Effector memory CD4-positive, alpha-beta T cell (primary cell): ENCODE results near the gene MTOR.

Source experiments
- DNase-seq, 3 donors: peaks; one replicate each; pipeline ENCODE4 v3.0.0-alpha.2; 2020
- H3K27ac ChIP-seq: 2 replicates; pipeline ENCODE4 v1.7.0; 2013; ENCODE audit warnings: mild to moderate bottlenecking, low read length, moderate library complexity; ENCODE audit not compliant: insufficient read depth, poor library complexity, severe bottlenecking
- H3K27me3 ChIP-seq: replicated peaks from 2 replicates; pipeline ENCODE4 v1.7.0; 2013; ENCODE audit warnings: mild to moderate bottlenecking, low read length; ENCODE audit not compliant: insufficient read depth, control insufficient read depth, poor library complexity, severe bottlenecking
- H3K36me3 ChIP-seq: 2 replicates; pipeline ENCODE4 v1.7.0; 2013; ENCODE audit warnings: mild to moderate bottlenecking, low read length, moderate library complexity; ENCODE audit not compliant: control insufficient read depth, insufficient read depth
- H3K4me1 ChIP-seq: 2 replicates; pipeline ENCODE4 v1.7.0; 2013; ENCODE audit warnings: low read length, mild to moderate bottlenecking; ENCODE audit not compliant: control insufficient read depth, insufficient read depth, poor library complexity, severe bottlenecking
- H3K4me3 ChIP-seq: 2 replicates; pipeline ENCODE4 v1.7.0; 2013; ENCODE audit warnings: low read length, low read depth, mild to moderate bottlenecking; ENCODE audit not compliant: insufficient read depth, poor library complexity, severe bottlenecking
- H3K9me3 ChIP-seq: 2 replicates; pipeline ENCODE4 v1.7.0; 2013; ENCODE audit warnings: mild to moderate bottlenecking, low read length, moderate library complexity; ENCODE audit not compliant: control insufficient read depth

The MTOR gene

GRCh38 chr1:11229203-11229602 is 33.1 kb downstream of the MTOR start:
- Histone ChIP-seq H3K27me3 (no peaks in the 10 kb centered on the region), H3K9me3 (no peaks in the 10 kb centered on the region), H3K36me3 (peaks cover 69% of the 10 kb centered on the region), H3K4me3 (no peak overlapping the region), H3K27ac (no peak overlapping the region), H3K4me1 (no peaks in the 10 kb centered on the region)
- no peak for DNase-seq

GRCh38 chr1:11227106-11228077 is 35.0 kb downstream of the MTOR start:
- H3K4me1 ChIP-seq = no peaks in the 10 kb centered on the region
- H3K4me3 ChIP-seq = no peak overlapping the region
- DNase-seq = no peak
- peaks cover 61% of the 10 kb centered on the region for H3K36me3 ChIP-seq
- H3K9me3 ChIP-seq = no peaks in the 10 kb centered on the region
- no peaks in the 10 kb centered on the region for H3K27me3 ChIP-seq
- H3K27ac ChIP-seq = no peak overlapping the region

GRCh38 chr1:11216074-11216473 is 46.3 kb downstream of the MTOR start:
- peaks cover 81% of the 10 kb centered on the region for H3K36me3 ChIP-seq
- no peaks in the 10 kb centered on the region for H3K4me1 ChIP-seq
- no peak for DNase-seq

GRCh38 chr1:11215381-11216005 is 46.9 kb downstream of the MTOR start:
- Histone ChIP-seq H3K36me3 (peaks cover 84% of the 10 kb centered on the region), H3K4me1 (no peaks in the 10 kb centered on the region), H3K27me3 (no peaks in the 10 kb centered on the region), H3K27ac (no peak overlapping the region), H3K9me3 (no peaks in the 10 kb centered on the region), H3K4me3 (no peak overlapping the region)
- DNase-seq = no peak

More at GRCh38 chr1:11216074-11216473, 46.3 kb downstream of the MTOR start:
- Histone ChIP-seq H3K9me3 (no peaks in the 10 kb centered on the region), H3K27me3 (no peaks in the 10 kb centered on the region), H3K4me3 (no peak overlapping the region), H3K27ac (no peak overlapping the region)

- Histone ChIP-seq H3K27ac (no peak overlapping the region), H3K27me3 (no peaks in the 10 kb centered on the region), H3K9me3 (no peaks in the 10 kb centered on the region), H3K36me3 (peaks cover 84% of the 10 kb centered on the region), H3K4me1 (no peaks in the 10 kb centered on the region), H3K4me3 (no peak overlapping the region)
- DNase-seq = no peak
These were observed 47.5 kb downstream of the MTOR start for GRCh38 chr1:11214698-11215380.

- Histone ChIP-seq H3K27me3 (no peaks in the 10 kb centered on the region), H3K27ac (no peak overlapping the region), H3K36me3 (peaks cover 87% of the 10 kb centered on the region), H3K4me1 (no peaks in the 10 kb centered on the region), H3K9me3 (no peaks in the 10 kb centered on the region), H3K4me3 (no peak overlapping the region)
- no peak for DNase-seq
These were observed 50.3 kb downstream of the MTOR start for GRCh38 chr1:11211925-11212587.

GRCh38 chr1:11211461-11211860 is 50.9 kb downstream of the MTOR start:
- no peak for DNase-seq
- Histone ChIP-seq H3K9me3 (no peaks in the 10 kb centered on the region), H3K27me3 (no peaks in the 10 kb centered on the region), H3K27ac (no peak overlapping the region), H3K36me3 (peaks cover 86% of the 10 kb centered on the region), H3K4me1 (no peaks in the 10 kb centered on the region), H3K4me3 (no peak overlapping the region)

- H3K9me3 ChIP-seq = no peaks in the 10 kb centered on the region
- H3K36me3 ChIP-seq = peaks cover 62% of the 10 kb centered on the region
- H3K4me3 ChIP-seq = no peak overlapping the region
- no peaks in the 10 kb centered on the region for H3K27me3 ChIP-seq
- H3K4me1 ChIP-seq = no peaks in the 10 kb centered on the region
- no peak overlapping the region for H3K27ac ChIP-seq
- no peak for DNase-seq
These were observed 54.3 kb downstream of the MTOR start for GRCh38 chr1:11207898-11208611.

- Histone ChIP-seq H3K9me3 (no peaks in the 10 kb centered on the region), H3K36me3 (peaks cover 51% of the 10 kb centered on the region), H3K4me3 (no peak overlapping the region), H3K4me1 (no peaks in the 10 kb centered on the region), H3K27me3 (no peaks in the 10 kb centered on the region), H3K27ac (no peak overlapping the region)
- no peak for DNase-seq
These were observed 57.8 kb downstream of the MTOR start for GRCh38 chr1:11204396-11205190.
